Measurements from ENCODE around the gene SLC12A4.
A peak's percentile ranks its signal among the peaks of the same experiment; 100 is the strongest.
"Not testable (repeated sequence)": the region's sequence is repeated elsewhere in the genome, so short reads cannot be mapped to it uniquely, and the experiment has no call there.

Gene SLC12A4

DNA sequence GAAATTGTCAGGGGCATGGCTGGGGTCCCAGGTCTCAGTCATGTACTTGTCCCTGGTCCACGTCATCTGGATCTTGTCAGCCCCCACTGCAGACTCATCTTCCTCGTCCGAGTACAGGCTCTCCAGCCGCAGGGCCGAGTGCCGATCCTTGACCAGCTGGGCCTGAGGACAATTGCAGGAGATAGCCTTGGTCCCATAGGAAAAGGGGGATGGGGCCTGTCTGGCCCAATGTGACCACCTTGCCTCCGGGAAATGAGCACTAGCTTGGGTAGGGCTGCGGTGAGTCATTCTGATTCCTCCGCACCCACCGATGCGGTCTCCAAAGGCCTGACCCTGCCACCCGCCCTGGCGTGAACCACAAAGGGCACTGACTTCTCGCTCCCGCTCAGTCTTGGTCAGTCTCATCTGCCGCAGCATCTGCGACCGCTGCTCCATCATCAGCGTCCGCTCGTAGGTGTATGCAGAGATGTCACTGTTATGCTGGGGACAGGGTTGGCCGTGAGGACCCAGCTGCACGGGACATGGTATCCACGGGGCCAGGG lies 23.0 kb downstream of the SLC12A4 start:
- H3K4me3 Mint-ChIP-seq: no peak overlapping the region
- peaks cover 7 to 28% of the 10 kb centered on the region in 2 donors for H3K4me1 Mint-ChIP-seq
- H3K27ac Mint-ChIP-seq: peak overlapping the region; percentile 9
- ATAC-seq (replicated peaks) (no peak), DNase-seq (no peak)
- peaks cover 39 to 41% of the 10 kb centered on the region in 2 donors for H3K36me3 Mint-ChIP-seq
- H3K9me3 Mint-ChIP-seq: no peaks in the 10 kb centered on the region
- H3K27me3 Mint-ChIP-seq: no peaks in the 10 kb centered on the region

DNA sequence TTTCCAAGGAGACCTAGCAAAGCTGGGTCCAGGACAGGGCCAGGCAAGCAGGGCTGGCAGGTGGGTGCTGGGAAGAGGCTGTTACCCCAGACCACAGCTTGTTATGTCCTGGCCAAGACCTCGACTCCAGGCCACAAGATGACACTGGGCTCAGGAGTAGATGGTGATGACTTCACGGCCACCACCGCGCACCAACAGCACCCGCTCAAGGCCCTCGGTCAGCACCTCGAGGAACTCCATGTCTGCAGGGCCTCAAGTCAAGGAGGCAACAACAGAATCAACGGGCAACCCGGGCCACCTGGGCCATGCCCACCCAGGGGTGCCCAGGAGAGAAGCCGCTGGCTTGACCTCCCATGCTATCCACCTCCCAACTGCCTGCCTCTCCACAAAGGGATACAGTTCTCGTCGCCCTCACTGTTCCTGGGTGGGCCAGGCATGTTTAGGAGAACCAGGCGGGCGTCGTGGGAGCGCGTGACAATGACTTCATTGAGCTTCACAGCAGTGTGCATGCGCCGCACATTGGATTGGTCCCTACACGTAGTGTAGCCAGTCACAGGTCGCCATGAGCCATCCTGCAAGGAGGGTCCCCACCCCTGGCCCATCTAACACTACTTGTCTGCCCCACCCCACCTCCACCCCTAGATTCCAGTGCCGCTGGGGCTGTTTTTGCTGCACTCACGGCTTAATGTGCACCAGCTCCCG lies 23.6 kb downstream of the SLC12A4 start:
- no peaks in the 10 kb centered on the region for H3K27me3 Mint-ChIP-seq
- peak overlapping the region; percentile 75 for H3K27ac Mint-ChIP-seq
- DNase-seq (no peak), ATAC-seq (replicated peaks) (no peak)
- peaks cover 14 to 34% of the 10 kb centered on the region in 2 donors for H3K4me1 Mint-ChIP-seq
- H3K36me3 Mint-ChIP-seq: peaks cover 40 to 42% of the 10 kb centered on the region in 2 donors
- no peak overlapping the region for H3K4me3 Mint-ChIP-seq
- H3K9me3 Mint-ChIP-seq: no peaks in the 10 kb centered on the region

DNA sequence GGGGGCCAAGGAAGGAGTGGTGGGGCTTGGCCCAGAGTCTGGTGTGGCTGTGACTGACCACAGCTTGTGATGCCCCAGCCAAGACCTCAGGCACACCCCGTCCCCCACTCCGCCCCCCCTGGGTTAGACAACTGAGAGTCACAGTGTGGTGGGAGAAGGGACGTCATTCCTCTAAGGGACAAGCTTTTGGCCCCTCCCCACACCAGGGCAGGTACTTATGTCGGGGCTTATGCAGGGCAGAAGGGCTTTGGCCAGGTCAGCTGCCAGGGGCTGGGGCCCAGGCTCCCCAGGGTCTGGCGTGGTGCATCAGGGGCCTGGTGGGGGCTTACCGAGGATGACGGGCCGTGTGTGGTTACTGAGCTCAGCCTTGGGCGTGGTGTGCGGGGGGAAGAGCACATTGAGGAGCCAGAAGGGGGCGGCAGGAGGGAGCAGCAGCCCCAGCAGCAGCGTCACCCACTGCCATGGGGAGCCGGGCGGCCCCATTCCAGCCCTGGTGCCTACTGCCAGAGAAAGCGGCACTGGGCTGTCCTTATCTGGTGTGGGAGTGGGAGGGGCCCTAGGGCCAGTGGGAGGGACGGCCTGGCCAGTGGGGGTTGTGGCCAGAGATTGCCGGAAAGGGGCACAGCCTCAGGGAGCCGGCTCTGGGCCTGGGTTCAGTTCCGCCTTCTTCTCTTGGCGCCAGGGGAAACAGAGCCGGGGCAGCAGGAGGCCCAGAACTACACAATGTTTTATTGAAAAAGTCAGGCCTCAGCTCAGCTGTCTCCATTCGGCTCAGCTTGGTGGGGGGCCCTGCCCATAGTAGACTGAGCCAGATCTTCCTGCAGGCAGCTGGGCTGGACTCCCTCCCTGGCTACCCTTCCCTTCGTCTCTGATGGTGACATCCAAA lies 24.6 kb downstream of the SLC12A4 start, which contains the start of gene LCAT:
Gene LCAT (minus strand): TSS at position 502 of the 886 bp plus-strand sequence. CDS start 19 bp downstream, at position 483.
- DNase-seq (no peak), ATAC-seq (replicated peaks) (no peak)
- Mint-ChIP-seq H3K4me3 (peak within 1 kb of the TSS in 1 of 2 donors; percentile 43), H3K27me3 (no peaks in the 10 kb centered on the region), H3K9me3 (no peaks in the 10 kb centered on the region), H3K36me3 (peaks cover 45 to 46% of the 10 kb centered on the region in 2 donors), H3K4me1 (peaks cover 17 to 42% of the 10 kb centered on the region in 2 donors), H3K27ac (peak within 1 kb of the TSS; percentile 75)

DNA sequence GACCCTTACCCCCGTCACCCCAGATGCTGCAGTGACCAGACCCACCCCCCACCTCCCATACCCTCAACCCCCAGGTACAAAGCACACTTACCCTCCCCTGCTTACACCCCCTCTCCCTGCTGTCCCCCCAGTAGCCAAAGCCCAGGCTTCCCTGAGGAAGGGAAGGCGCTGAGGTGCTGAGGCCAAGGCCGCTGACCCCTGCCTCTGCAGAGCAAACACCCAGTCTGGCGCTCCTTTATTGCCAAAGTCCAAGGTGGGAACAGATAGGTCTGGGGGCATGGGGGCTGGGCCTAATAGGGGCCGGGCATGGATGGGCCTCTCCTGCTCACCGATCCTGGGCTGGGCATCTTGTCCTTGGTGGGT lies 25.2 kb downstream of the SLC12A4 start:
- peaks cover 17 to 42% of the 10 kb centered on the region in 2 donors for H3K4me1 Mint-ChIP-seq
- peak overlapping the region; percentile 59 for H3K27ac Mint-ChIP-seq
- H3K4me3 Mint-ChIP-seq: no peak overlapping the region
- H3K27me3 Mint-ChIP-seq: no peaks in the 10 kb centered on the region
- DNase-seq: no peak
- peaks cover 43 to 44% of the 10 kb centered on the region in 2 donors for H3K36me3 Mint-ChIP-seq
- ATAC-seq (replicated peaks): no peak
- no peaks in the 10 kb centered on the region for H3K9me3 Mint-ChIP-seq

DNA sequence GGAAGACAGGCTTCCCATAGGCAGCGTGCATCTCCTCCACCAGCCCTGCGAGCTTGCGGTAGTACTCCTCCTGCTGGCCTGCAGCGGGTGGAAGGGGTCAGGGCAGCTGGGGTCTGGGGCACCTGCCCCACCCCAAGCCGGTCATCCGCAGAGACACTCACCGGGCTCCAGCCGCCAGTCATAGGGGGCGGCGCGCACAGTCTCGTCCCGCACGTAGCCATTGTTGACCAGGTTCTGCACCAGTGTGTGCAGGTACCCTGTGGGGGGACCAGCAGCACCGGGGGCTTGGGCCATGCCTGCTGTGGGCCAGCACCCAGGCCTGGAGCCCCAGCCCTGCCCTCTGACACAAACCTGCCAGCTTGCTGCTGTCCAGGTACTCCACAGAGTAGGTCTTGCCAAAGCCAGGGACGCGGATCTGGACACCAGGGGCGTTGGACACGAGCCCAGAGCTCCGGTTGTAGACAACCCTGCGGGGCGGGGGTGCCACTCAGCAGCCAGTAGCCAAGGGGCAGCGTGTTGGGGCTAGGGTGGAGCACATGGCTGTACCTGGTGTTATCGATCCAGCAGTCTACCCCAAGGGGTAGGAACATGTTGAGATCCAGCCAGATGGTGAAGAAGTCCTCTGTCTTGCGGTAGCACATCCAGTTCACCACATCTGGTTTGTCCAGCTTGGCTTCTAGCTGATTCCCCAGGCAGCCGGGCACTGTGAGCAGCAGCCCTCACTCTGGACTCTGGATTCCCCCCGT lies 25.8 kb downstream of the SLC12A4 start:
- no peak for DNase-seq
- H3K27ac Mint-ChIP-seq: peak overlapping the region; percentile 56
- no peak for ATAC-seq (replicated peaks)
- H3K36me3 Mint-ChIP-seq: peaks cover 41 to 42% of the 10 kb centered on the region in 2 donors
- H3K27me3 Mint-ChIP-seq: no peaks in the 10 kb centered on the region
- peaks cover 17 to 42% of the 10 kb centered on the region in 2 donors for H3K4me1 Mint-ChIP-seq
- H3K9me3 Mint-ChIP-seq: no peaks in the 10 kb centered on the region
- no peak overlapping the region for H3K4me3 Mint-ChIP-seq

DNA sequence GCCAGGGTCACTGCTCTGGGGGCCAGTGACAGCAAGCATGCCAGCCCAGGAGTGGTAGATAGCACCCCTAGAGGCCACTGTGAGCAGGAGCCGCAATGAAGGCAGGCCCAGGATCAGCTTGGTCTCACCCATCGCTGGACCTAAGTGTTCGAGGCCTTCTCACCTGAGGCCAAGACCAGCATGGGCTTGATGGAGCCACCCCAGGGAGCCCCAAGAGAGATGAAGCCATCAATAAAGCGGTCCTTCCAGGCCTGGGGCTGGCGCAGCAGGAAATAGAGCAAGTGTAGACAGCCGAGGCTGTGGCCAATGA lies 26.3 kb downstream of the SLC12A4 start:
- Mint-ChIP-seq H3K27ac (no peak overlapping the region), H3K36me3 (peaks cover 40 to 43% of the 10 kb centered on the region in 2 donors), H3K27me3 (no peaks in the 10 kb centered on the region), H3K9me3 (no peaks in the 10 kb centered on the region), H3K4me3 (no peak overlapping the region), H3K4me1 (peaks cover 20 to 47% of the 10 kb centered on the region in 2 donors)
- no peak for DNase-seq
- peak; percentile 65 to 68 for ATAC-seq (replicated peaks)

DNA sequence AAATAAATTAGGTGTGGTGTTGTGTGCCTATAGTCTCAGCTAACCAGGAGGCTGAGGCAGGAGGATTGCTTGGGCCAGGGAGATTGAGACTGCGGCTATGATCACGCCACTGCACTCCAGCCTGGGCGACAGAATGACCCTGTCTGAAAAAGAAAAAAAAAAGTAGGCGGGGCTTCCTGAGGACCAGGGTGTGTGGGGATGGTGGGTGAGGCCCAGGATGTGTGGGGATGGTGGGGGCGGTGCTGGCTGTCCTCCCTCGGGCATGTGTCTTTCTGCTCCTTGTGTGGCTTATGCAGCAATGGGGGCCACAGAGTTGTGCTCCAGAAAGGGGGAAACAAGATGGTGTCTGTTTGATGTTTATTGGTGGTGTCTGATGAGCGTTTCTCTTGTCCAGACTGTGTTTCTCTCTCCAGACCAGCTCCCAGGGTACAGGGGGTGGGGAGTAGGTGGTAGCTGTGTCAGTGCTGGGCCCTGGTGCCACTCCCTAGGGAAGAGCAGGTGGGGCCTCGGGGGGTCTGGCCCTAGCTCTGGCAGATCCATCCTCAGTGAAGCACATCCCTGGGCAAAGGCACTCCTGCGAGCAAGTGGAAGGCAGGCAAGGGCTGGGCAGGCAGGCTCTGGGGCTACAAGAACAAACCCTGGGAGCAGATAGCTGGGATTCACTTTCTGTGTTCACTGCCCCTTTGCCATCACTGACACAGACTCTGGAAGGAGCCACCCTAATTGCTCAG lies 26.8 kb downstream of the SLC12A4 start:
- no peaks in the 10 kb centered on the region for H3K9me3 Mint-ChIP-seq
- ATAC-seq (replicated peaks) (no peak), DNase-seq (no peak)
- H3K36me3 Mint-ChIP-seq: peaks cover 42 to 44% of the 10 kb centered on the region in 2 donors
- peaks cover 24 to 50% of the 10 kb centered on the region in 2 donors for H3K4me1 Mint-ChIP-seq
- no peak overlapping the region for H3K27ac Mint-ChIP-seq
- H3K4me3 Mint-ChIP-seq: no peak overlapping the region
- no peaks in the 10 kb centered on the region for H3K27me3 Mint-ChIP-seq

DNA sequence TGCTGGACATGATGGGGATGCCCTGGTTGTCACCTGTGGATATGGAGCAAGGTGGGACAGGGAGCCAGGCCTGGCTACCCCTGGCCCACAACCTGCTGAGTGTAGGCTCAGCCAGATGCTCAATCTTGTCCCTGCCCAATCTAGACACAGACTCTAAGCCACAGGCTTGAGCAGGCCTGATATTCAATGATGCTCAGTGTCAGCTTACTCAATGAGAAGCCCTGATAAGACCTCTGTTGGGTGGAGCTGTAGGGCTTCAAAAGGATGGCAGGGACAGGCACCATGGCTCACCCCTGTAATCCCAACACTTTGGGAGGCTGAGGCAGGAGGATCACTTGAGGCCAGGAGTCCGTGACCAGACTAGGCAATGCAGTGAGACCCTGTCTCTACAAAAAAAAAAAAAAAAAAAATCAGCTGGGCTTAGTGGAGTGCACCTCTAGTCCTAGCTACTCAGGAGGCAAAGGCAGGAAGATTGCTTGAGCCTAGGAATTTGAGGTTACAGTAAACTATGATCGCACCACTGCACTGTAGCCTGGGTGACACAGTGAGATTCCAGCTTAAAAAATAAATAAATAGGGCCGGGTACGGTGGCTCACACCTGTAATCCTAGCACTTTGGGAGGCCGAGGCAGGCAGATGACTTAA lies 27.9 kb downstream of the SLC12A4 start:
- Mint-ChIP-seq H3K27ac (peak overlapping the region; percentile 89), H3K9me3 (no peaks in the 10 kb centered on the region), H3K4me3 (peak overlapping the region in 1 of 2 donors; percentile 15), H3K36me3 (peaks cover 41 to 46% of the 10 kb centered on the region in 2 donors), H3K27me3 (no peaks in the 10 kb centered on the region), H3K4me1 (peaks cover 26 to 54% of the 10 kb centered on the region in 2 donors)
- no peak for ATAC-seq (replicated peaks)
- no peak for DNase-seq

DNA sequence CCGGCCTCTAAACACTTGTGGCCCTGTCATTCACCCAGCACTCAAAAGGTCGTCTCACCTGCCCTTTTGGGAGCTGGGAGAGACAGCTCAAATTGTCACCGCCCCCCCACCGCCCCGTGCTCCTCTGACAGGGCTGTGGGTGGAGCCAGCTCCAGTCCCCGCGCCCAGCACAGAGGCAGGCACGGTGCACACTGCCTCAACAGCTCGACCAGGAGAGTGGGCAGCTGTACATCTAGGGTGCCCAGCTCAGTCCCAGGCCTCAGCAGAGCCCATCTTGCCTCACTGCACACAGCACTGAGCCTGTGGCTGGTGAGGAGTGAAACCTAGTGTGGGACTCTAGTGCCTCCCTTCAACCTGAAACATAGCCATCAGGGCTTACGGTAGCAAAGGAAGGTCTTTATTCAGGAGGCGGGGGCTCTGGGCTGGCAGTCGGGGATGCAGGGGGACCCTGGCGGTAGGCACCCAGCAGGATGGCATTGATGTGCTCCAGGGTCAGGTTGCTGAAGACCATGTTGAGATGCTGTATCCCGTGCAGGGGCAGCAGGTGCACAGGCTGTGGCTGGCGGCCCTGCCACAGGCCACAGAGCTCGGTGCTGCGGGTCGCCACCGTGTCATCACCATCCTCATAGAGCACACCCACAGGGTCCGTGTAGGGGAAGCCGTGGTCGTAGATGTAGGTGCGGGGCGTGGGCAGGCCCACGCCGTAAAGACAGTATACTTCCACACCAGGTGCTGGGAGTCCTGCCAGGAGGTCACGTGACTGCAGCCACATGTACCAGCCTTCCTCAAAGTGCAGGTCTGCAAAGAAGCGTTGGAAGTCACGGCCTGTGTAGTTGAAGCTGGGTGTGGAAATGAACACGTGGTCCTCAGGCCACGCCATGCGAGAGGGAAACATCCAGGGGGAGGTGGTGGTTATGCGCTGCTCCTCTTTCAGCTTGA lies 28.7 kb downstream of the SLC12A4 start:
- no peaks in the 10 kb centered on the region for H3K27me3 Mint-ChIP-seq
- H3K4me1 Mint-ChIP-seq: peaks cover 34 to 62% of the 10 kb centered on the region in 2 donors
- no peaks in the 10 kb centered on the region for H3K9me3 Mint-ChIP-seq
- peak overlapping the region in 1 of 2 donors; percentile 15 for H3K4me3 Mint-ChIP-seq
- ATAC-seq (replicated peaks) (no peak), DNase-seq (no peak)
- peak overlapping the region; percentile 89 for H3K27ac Mint-ChIP-seq
- H3K36me3 Mint-ChIP-seq: peaks cover 48 to 54% of the 10 kb centered on the region in 2 donors

DNA sequence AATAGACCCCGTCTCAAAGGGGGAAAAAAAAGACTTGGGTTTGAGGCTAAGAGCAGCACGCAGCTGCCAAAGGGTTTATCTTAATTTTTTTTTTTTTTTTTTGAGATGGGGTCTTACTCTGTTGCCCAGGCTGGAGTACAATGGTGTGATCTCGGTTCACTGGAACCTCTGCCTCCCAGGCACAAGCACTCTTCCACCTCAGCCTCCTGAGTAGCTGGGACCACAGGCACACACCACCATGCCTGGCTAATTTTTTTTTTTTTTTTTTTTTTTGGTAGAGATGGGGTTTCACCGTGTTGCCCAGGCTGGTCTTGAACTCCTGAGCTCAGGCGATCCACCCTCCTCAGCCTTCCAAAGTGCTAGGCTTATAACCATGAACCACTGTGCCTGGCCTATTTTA lies 30.7 kb downstream of the SLC12A4 start:
- DNase-seq; ATAC-seq (replicated peaks); H3K27me3 Mint-ChIP-seq; H3K9me3 Mint-ChIP-seq: not testable (repeated sequence)
- Mint-ChIP-seq H3K4me3 (peak overlapping the region; percentile 96 to 100), H3K36me3 (peaks cover 49 to 54% of the 10 kb centered on the region in 2 donors), H3K4me1 (peaks cover 43 to 66% of the 10 kb centered on the region in 2 donors), H3K27ac (peak overlapping the region; percentile 100)

DNA sequence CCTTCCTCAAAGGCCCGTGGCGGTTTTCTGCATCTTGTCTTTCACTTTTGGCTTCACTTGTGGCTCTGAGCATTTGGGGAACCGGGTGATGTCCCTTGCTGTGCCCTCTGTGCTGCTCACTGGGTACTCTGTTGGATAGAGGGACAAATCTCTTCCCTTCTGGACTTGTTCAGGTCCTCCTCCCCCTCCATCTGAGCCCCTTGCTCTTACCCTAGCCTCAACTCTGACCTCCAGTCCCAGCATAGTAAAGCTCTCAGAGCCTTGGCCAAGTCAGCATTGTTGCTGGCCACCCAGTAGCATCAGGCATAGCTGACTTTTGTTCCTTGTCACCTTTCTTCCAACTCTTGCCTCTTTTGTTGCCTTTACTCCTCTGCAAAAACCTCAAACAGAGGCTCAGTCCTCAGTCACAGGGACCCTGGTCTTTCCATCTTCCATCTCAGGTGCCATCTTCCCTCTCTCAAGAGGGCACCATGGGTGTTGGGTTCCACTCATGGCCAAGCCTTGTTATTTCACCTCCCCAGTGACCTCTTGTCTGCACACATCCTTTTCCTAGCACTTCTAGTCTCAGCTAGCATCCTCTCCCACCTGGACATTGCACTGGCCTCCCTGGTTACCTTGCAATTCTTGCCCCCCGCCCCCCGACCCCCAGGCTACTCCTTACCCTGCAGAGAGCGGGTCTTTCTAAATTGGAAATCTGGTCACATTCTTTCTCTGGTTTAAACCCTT lies 31.4 kb downstream of the SLC12A4 start:
- DNase-seq: peak; percentile 82
- Mint-ChIP-seq H3K4me3 (peak overlapping the region; percentile 96 to 100), H3K36me3 (peaks cover 48 to 57% of the 10 kb centered on the region in 2 donors), H3K27ac (peak overlapping the region; percentile 100), H3K4me1 (peaks cover 41 to 62% of the 10 kb centered on the region in 2 donors), H3K27me3 (no peaks in the 10 kb centered on the region), H3K9me3 (no peaks in the 10 kb centered on the region)
- peak; percentile 69 to 73 for ATAC-seq (replicated peaks)
